Activated gamma-delta T cell treated with Interleukin-2 at 50 U/mL for 16 hours (primary cell): ENCODE data around the gene PNPLA1.

ENCODE experiments used
- DNase-seq: peaks from one replicate; pipeline ENCODE4 v3.0.0-alpha.2; 2020

Gene PNPLA1

DNA sequence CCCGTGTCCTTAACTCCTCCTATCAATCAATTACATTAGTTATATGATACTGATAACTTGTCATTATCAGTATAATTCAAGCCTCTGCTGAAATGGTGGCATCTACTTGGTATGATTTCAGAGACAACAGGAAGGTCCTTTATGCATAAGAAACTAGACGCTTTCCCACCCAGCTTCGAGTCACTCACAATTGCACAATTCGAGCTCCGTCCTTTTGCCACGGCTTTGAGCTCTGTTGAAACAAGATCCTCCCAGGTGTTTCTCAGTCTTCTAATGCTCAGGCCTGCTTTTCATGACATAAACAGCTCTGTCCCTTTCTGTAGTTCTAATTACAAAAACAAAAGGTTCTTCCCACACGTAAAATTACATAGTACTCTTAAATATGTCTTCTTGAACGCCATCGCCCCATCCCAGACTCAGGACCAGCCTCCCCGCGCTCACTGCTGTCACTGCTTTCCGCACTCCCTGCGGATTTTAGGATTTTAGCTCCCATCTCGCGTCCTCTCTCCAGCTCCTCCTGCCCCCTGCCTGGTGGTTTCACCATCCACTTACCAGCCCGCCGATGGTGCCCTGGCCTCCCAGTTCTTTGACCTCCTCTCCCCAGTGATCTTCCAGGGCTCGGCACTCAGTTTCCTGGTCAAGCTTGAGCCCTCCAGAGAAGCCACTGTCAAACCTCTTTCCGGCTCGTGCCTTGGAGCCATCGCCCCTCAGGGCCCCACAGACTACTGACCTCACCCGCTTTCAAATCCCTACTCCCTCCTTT, 23.2 kb upstream of the PNPLA1 start:
- no peak for DNase-seq

GRCh38 chr6:36247693-36248092, 22.2 kb upstream of the PNPLA1 start:
- DNase-seq: no peak

- DNase-seq: no peak
Observed at GRCh38 chr6:36248980-36249379, 20.9 kb upstream of the PNPLA1 start.

DNA sequence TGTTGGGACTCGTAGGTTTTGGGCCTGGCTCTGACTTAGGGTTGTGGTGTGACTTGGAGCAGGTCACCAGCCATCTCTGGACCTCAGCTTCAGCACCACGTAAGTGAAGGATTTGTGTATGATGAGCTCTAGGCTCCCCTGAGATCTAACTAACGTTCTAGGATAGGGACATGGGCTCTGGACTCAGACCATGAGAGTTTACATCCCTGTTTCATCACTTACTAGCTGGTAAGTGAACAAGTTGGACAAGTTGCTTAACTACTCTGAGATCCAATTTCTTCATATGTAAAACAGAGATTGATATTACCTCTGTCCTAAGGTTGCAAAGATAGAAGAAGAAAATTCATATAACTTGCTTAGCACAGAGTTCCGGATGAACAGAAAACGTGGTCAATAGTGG, 20.3 kb upstream of the PNPLA1 start:
- DNase-seq: no peak

- DNase-seq: no peak
Observed at GRCh38 chr6:36252005-36252404, 17.9 kb upstream of the PNPLA1 start.

GRCh38 chr6:36263390-36264000, 6.4 kb upstream of the PNPLA1 start:
- DNase-seq: no peak

DNA sequence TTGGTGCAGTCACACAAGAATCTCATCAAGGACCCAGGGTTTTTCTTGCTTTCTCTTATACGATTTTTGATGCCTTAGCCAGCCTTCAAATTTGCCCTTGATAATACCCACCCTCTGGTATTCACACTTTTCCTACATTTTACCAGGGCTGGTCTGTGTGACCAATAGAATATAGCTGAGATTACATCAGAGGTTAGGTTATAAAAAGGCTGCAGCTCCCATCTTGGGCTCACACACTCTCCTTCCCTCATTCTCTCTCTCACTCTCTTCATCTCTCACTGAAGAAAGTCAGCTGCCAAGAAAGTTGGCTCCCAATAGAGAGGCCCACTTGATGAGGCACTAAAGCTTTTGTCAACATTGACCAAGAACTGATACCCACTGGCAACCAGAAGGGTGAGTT, 4.1 kb upstream of the PNPLA1 start:
- no peak for DNase-seq

DNA sequence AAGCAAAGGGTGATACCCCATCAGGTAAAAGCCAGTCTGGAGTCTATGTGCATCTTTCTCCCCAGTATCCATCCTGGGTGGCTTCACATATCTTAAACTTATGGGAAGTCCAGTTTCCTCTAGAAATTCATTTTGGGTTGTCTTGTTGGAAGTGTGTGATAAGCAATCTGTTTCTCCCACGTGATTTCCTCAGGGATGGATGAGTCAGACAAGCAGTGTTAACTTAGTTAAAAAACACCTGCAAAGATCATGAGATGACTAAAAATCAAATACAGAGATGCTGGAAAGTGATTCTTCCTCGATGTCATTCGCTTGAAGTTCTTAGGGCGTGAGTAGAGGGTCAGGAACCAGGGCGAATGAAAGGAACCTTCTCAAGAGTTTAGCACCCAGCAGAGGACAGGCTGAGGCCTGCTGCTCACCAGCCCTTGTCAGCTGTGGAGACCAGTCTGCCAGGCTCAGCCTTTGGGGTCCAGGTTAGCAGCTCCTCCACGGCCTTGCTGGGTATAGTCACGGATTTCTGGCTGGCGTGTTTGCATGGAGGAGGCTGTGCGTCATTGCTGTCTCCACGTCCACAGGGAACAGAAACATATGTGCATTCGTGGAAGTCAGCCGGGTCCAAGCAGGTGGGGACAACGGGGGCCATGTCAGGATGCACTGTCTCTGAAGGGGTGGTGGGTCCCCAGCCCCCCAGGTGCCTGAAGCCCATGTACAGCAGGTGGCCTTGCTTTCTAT, 2.8 kb upstream of the PNPLA1 start:
- no peak for DNase-seq

DNA sequence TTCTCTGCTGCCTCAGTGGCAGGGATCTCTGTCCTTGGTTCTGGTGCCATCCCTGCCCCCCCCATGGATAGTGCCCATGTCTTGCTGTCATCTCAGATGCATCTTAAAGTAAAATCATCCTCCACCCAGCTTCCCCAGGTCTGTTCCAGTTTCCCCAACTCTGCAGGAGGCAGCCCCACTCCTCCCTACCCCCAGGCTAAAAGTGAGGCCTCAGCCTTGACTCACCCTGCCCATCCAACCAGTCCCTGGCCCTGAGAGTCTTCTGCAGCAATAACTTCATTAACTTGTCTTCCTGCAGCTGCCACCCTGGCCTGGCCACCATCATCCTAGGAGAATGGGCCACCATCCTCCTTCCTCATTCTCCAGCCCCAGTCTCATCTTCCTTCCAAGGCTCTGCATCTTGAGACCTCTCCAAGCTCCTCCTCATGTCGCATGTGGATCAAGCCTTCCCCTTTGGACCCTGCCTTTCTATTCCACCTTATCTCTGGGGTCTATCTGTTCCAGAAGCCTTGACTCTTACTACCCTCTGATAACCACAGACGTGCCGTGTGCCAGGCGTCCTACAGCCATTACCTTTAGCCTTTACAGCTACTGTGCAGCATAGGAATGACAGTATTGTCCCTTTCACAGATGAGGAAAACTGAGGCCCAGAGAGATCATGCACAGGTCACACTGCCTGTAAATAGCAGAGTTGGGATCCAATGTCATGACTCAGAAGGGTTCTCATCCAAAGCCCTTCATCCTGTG, 2.0 kb upstream of the PNPLA1 start:
- DNase-seq: no peak

- no peak for DNase-seq
Observed at GRCh38 chr6:36268478-36269275, 1.2 kb upstream of the PNPLA1 start.

- DNase-seq: no peak
Observed at GRCh38 chr6:36272234-36272633, 2.4 kb downstream of the PNPLA1 start.

DNA sequence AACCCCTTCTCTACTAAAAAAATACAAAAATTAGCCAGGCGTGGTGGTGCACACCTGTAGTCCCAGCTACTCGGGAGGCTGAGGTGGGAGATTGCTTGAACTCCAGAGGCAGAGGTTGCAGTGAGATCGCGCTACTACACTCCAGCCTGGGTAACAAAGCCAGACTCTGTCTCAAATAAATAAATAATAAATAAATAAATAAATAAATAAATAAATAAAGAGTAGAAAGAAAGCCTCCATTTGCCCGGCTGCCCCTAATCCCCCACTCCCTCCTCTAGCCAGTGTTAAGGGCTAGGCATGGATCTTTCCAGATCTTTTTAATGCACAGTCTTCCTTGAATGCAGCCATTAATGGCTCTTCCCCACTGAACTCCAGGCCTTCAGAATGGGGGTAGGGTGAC, 3.2 kb downstream of the PNPLA1 start:
- no peak for DNase-seq

GRCh38 chr6:36273802-36274514, 4.1 kb downstream of the PNPLA1 start:
- no peak for DNase-seq

GRCh38 chr6:36276581-36277536, 7.0 kb downstream of the PNPLA1 start:
- DNase-seq: no peak

DNA sequence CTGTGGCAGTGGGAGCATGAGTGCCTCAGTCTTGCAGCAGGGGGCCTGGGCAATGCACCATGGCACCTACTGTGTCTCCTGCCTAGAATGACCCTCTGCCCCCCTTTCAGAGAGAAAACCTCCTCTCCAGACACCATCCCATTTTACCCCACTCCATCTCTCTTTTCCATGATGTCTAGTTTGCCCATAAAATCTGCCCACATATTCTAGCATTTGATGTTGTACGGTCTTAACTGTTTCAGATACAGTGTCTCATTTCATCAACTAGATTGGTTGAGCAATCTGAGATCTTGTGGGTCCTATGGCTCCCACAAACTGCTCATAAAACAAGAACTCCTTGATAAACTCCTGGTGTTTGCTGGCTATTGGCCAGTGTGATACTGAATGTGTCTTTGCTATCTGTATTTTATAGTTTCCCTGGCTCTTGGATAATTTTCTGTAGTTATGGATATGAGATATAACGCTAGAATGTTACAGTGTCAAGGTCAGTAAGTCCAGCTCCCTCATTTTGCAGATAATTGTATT, 8.1 kb downstream of the PNPLA1 start:
- DNase-seq: no peak

GRCh38 chr6:36280467-36280866, 10.6 kb downstream of the PNPLA1 start:
- DNase-seq: no peak

- DNase-seq: no peak
Observed at GRCh38 chr6:36280983-36281382, 11.1 kb downstream of the PNPLA1 start.

DNA sequence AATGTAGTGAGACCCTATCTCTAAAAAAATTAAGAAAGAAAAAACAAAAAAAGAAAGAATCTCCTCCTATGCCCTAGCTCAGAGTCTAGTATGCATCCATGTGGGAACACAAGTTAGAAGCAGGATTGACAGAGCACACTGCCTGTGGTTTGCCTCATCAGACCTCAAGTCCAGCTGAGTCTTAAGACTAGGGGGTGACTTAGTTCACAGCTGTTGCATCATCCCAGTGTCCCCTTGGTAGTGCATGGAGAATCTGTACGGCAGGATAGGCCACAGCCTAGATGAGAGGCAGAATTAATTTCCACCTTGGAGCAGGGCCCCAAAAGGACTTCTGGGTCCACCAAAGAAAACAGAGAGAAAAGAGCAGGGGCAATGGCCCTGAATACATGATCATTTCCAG, 13.7 kb downstream of the PNPLA1 start:
- no peak for DNase-seq

DNA sequence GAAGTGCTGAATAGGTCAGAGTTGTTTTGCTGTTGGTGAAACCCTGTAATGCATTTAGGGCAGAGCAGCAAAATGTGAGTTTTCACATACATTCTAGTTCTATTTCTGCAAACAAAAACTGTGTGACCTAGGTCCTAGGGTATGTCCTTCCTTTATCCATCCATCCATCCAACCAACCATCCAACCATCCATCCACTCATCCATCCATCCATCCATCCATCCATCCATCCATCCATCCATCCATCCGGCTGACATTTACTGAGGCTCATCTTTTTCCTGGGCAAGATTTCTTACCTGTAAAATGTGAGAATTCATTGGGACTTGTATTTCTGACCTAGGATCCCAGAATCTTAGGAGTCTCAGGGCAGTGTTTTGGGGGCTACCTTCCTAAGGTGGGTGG, 14.5 kb downstream of the PNPLA1 start:
- no peak for DNase-seq

DNA sequence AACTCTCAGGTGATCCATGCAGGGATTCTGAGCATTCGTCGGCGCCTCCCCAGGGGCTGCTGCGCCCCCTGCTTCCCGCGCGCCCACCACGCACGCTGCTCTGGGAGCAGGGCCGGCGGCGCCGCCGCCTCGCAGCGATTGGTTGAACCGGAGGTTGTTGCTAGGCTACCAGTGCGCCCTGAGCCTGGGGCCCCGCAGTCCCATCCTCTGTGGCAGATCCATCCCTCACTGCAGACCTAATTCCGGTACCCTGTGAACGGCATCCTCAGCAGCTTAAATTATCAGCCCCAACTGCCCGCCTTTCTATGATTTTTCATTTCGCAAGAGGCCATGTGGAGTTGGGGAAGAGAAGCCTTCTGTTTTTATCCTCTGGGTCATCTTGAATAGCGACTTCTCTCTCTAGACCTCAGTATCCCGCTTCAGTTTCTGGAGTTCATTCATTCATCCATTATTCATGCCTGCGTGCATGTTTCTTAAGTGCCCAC, 15.4 kb downstream of the PNPLA1 start:
- DNase-seq: no peak
